GM23338 (cell line): ENCODE results near the gene RELB. TPM values are rescaled to one million over a fixed set of nuclear protein-coding genes. Genes with fewer than 3 reads are reported as not detected.

Experiments used
- ATAC-seq: fragments of 200-7000 bp; cut with Tn5 transposase; 3 replicates; pipeline ENCODE4 v1.9.1; 2020
- DNase-seq: peaks from one replicate; pipeline ENCODE4 v3.0.0-alpha.2; 2015; ENCODE audit warnings: low spot score
- H2AFZ ChIP-seq: fragments of 200-600 bp; sonication (generic); 2 replicates; pipeline ENCODE4 v1.8.0; 2016; ENCODE audit warnings: antibody characterized with exemption, mild to moderate bottlenecking, moderate library complexity
- H3F3A ChIP-seq: fragments of 200-600 bp; sonication (generic); replicated peaks from 2 replicates; pipeline ENCODE4 v1.8.0; 2017; ENCODE audit warnings: antibody characterized with exemption, mixed run types, low read depth
- H3K27ac ChIP-seq: fragments of 200-600 bp; sonication (generic); 2 replicates; pipeline ENCODE4 v1.6.1; 2016; ENCODE audit warnings: low read depth
- H3K27me3 ChIP-seq: fragments of 200-600 bp; sonication (generic); 2 replicates; pipeline ENCODE4 v1.8.0; 2016; ENCODE audit warnings: mild to moderate bottlenecking, mixed run types, moderate library complexity; ENCODE audit not compliant: insufficient read depth
- H3K36me3 ChIP-seq: fragments of 200-600 bp; sonication (generic); 2 replicates; pipeline ENCODE4 v1.8.0; 2016; ENCODE audit warnings: mild to moderate bottlenecking; ENCODE audit not compliant: insufficient read depth
- H3K4me1 ChIP-seq: fragments of 200-600 bp; sonication (generic); 2 replicates; pipeline ENCODE4 v1.8.0; 2016; ENCODE audit warnings: mild to moderate bottlenecking, moderate library complexity; ENCODE audit not compliant: insufficient read depth
- H3K4me2 ChIP-seq: fragments of 200-600 bp; sonication (generic); 2 replicates; pipeline ENCODE4 v1.7.1; 2017; ENCODE audit warnings: mixed run types
- H3K4me3 ChIP-seq: fragments of 200-600 bp; sonication (generic); 2 replicates; pipeline ENCODE4 v1.6.1; 2016; ENCODE audit warnings: mixed run types
- H3K79me2 ChIP-seq: fragments of 200-600 bp; sonication (generic); replicated peaks from 2 replicates; pipeline ENCODE4 v1.8.0; 2017; ENCODE audit warnings: mild to moderate bottlenecking; ENCODE audit not compliant: insufficient read depth
- H3K9me2 ChIP-seq: fragments of 200-600 bp; sonication (generic); 2 replicates; pipeline ENCODE4 v1.8.0; 2017; ENCODE audit not compliant: insufficient read depth
- H4K20me1 ChIP-seq: fragments of 200-600 bp; sonication (generic); replicated peaks from 2 replicates; pipeline ENCODE4 v1.8.0; 2017; ENCODE audit warnings: mild to moderate bottlenecking; ENCODE audit not compliant: insufficient read depth
- H3K27ac Mint-ChIP-seq: 2 replicates; pipeline ENCODE4 v1.8.0; 2020; ENCODE audit warnings: inconsistent platforms, mild to moderate bottlenecking, moderate library complexity, mixed read lengths
- H3K27me3 Mint-ChIP-seq: 3 replicates; pipeline ENCODE4 v1.8.0; 2022; ENCODE audit warnings: low read depth, mild to moderate bottlenecking, moderate library complexity, mixed read lengths, inconsistent platforms; ENCODE audit not compliant: insufficient read depth, poor library complexity
- H3K36me3 Mint-ChIP-seq: 3 replicates; pipeline ENCODE4 v1.8.0; 2021; ENCODE audit warnings: low read depth, mild to moderate bottlenecking, inconsistent platforms, moderate library complexity, mixed read lengths
- H3K4me1 Mint-ChIP-seq: 3 replicates; pipeline ENCODE4 v1.8.0; 2020; ENCODE audit warnings: mild to moderate bottlenecking, inconsistent platforms, mixed read lengths
- H3K4me3 Mint-ChIP-seq: 3 replicates; pipeline ENCODE4 v1.8.0; 2021; ENCODE audit warnings: moderate library complexity, mild to moderate bottlenecking, inconsistent platforms, mixed read lengths
- H3K9me3 Mint-ChIP-seq: 3 replicates; pipeline ENCODE4 v1.8.0; 2020; ENCODE audit warnings: moderate library complexity, mild to moderate bottlenecking, inconsistent platforms, mixed read lengths
- CREB1 ChIP-seq: fragments of 250-450 bp; sonication (Bioruptor Pico); IDR thresholded peaks from 2 replicates; pipeline ENCODE4 v1.5.0; 2020; ENCODE audit warnings: low read depth, mild to moderate bottlenecking, moderate library complexity
- EZH2 ChIP-seq: fragments of 200-600 bp; sonication (generic); IDR thresholded peaks from one replicate; pipeline ENCODE4 v1.8.0; 2017; ENCODE audit warnings: antibody characterized with exemption, mild to moderate bottlenecking, low read depth; ENCODE audit not compliant: unreplicated experiment
- EZH2phosphoT487 ChIP-seq: fragments of 200-600 bp; sonication (generic); IDR thresholded peaks from one replicate; pipeline ENCODE4 v1.8.1; 2018; ENCODE audit warnings: antibody characterized with exemption; ENCODE audit not compliant: unreplicated experiment
- JUNB ChIP-seq: IDR thresholded peaks from one replicate; pipeline ENCODE4 v1.6.1; 2016; ENCODE audit warnings: antibody characterized with exemption; ENCODE audit not compliant: unreplicated experiment
- NANOG ChIP-seq: IDR thresholded peaks from 2 replicates; pipeline ENCODE4 v1.6.1; 2016; ENCODE audit warnings: antibody characterized with exemption, borderline replicate concordance
- POLR2AphosphoS5 ChIP-seq: IDR thresholded peaks from 2 replicates; pipeline ENCODE4 v1.6.1; 2016; ENCODE audit warnings: antibody characterized with exemption, low read depth
- STAT1 ChIP-seq: IDR thresholded peaks from one replicate; pipeline ENCODE4 v1.6.1; 2016; ENCODE audit warnings: antibody characterized with exemption; ENCODE audit not compliant: unreplicated experiment
- ZNF114 ChIP-seq: fragments of 250-450 bp; sonication (Bioruptor Pico); IDR thresholded peaks from 2 replicates; pipeline ENCODE4 v1.5.0; 2020; ENCODE audit warnings: mild to moderate bottlenecking, moderate library complexity
- ZNF331 ChIP-seq: fragments of 250-450 bp; sonication (Bioruptor Pico); IDR thresholded peaks from 2 replicates; pipeline ENCODE4 v1.5.0; 2020; ENCODE audit warnings: low read depth, mild to moderate bottlenecking, moderate library complexity
- polyA plus RNA-seq: library from polyadenylated mRNA; unstranded; fragments of >200 nt; fragmentation: Nextera tagmentation; extraction: Ambion mirVana; gene quantifications from 2 replicates; pipeline ENCODE4 v1.2.1, GENCODE V29; 2016
- total RNA-seq: library from RNA; depleted of rRNA; stranded (reverse); fragments of >200 nt; shearing (Covaris generic); gene quantifications from 2 replicates; pipeline ENCODE4 v1.2.3, GENCODE V29; 2014
- TF ChIP-seq, protein P1 (sequence below): IDR thresholded peaks from one replicate; pipeline ENCODE4 v1.6.1; 2018; ENCODE audit warnings: antibody characterized with exemption; ENCODE audit not compliant: unreplicated experiment
- TF ChIP-seq, protein P2 (sequence below), 2 experiments: fragments of 200-600 bp in 1 of 2; sonication (generic) in 1 of 2; conservative IDR thresholded peaks; 2 replicates each; pipeline versions ENCODE4 v1.5.1 to v1.6.1; 2016 to 2017; ENCODE audit warnings: antibody characterized with exemption in 2 of 2, low read depth in 2 of 2, mild to moderate bottlenecking in 2 of 2, moderate library complexity in 1 of 2
- TF ChIP-seq, protein P3 (sequence below): fragments of 250-450 bp; sonication (Bioruptor Pico); IDR thresholded peaks from 2 replicates; pipeline ENCODE4 v1.5.0; 2020; ENCODE audit warnings: mild to moderate bottlenecking, moderate library complexity
- TF ChIP-seq, protein P4 (sequence below): IDR thresholded peaks from 2 replicates; pipeline ENCODE4 v1.6.1; 2016; ENCODE audit warnings: antibody characterized with exemption

RELB gene
- total and polyA plus RNA-seq, 2 experiments from 2014 or later: 7.9 to 13.1 TPM

DNA sequence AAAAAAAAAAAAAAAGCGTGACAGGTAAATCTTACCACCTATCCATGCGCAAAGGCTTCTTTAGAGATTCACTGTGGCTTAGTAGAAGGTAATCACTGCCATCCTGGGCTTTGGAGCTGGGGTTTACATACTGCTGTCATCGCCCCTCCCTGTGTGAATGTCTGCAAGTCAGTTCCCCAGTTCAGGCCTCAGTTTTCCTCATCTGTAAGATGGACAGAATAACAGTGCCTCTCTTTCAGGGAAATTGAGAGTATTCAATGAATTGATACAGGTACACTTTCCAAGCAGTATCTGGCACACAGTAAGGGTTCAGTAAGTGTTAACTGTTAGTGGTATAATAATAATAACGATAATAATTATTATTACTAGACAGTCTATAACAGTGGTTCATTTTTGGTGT lies 2.2 kb downstream of the RELB start:
- no peaks in the 10 kb centered on the region for H3K9me2 ChIP-seq
- no peaks in the 10 kb centered on the region for H3K36me3 ChIP-seq
- TF ChIP-seq EZH2 (no peak), POLR2AphosphoS5 (no peak), STAT1 (no peak), NANOG (no peak), ZNF331 (CRISPR knock-in tag) (no peak), JUNB (no peak), CREB1 (CRISPR knock-in tag) (no peak), ZNF114 (CRISPR knock-in tag) (no peak), EZH2phosphoT487 (no peak)
- TF ChIP-seq, protein P1, sequence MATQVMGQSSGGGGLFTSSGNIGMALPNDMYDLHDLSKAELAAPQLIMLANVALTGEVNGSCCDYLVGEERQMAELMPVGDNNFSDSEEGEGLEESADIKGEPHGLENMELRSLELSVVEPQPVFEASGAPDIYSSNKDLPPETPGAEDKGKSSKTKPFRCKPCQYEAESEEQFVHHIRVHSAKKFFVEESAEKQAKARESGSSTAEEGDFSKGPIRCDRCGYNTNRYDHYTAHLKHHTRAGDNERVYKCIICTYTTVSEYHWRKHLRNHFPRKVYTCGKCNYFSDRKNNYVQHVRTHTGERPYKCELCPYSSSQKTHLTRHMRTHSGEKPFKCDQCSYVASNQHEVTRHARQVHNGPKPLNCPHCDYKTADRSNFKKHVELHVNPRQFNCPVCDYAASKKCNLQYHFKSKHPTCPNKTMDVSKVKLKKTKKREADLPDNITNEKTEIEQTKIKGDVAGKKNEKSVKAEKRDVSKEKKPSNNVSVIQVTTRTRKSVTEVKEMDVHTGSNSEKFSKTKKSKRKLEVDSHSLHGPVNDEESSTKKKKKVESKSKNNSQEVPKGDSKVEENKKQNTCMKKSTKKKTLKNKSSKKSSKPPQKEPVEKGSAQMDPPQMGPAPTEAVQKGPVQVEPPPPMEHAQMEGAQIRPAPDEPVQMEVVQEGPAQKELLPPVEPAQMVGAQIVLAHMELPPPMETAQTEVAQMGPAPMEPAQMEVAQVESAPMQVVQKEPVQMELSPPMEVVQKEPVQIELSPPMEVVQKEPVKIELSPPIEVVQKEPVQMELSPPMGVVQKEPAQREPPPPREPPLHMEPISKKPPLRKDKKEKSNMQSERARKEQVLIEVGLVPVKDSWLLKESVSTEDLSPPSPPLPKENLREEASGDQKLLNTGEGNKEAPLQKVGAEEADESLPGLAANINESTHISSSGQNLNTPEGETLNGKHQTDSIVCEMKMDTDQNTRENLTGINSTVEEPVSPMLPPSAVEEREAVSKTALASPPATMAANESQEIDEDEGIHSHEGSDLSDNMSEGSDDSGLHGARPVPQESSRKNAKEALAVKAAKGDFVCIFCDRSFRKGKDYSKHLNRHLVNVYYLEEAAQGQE: no peak
- TF ChIP-seq, protein P2, sequence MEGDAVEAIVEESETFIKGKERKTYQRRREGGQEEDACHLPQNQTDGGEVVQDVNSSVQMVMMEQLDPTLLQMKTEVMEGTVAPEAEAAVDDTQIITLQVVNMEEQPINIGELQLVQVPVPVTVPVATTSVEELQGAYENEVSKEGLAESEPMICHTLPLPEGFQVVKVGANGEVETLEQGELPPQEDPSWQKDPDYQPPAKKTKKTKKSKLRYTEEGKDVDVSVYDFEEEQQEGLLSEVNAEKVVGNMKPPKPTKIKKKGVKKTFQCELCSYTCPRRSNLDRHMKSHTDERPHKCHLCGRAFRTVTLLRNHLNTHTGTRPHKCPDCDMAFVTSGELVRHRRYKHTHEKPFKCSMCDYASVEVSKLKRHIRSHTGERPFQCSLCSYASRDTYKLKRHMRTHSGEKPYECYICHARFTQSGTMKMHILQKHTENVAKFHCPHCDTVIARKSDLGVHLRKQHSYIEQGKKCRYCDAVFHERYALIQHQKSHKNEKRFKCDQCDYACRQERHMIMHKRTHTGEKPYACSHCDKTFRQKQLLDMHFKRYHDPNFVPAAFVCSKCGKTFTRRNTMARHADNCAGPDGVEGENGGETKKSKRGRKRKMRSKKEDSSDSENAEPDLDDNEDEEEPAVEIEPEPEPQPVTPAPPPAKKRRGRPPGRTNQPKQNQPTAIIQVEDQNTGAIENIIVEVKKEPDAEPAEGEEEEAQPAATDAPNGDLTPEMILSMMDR (conservative IDR thresholded peaks at IDR 0.05; ENCODE audit: low read depth in 2 of 2): no peak
- TF ChIP-seq, protein P3, sequence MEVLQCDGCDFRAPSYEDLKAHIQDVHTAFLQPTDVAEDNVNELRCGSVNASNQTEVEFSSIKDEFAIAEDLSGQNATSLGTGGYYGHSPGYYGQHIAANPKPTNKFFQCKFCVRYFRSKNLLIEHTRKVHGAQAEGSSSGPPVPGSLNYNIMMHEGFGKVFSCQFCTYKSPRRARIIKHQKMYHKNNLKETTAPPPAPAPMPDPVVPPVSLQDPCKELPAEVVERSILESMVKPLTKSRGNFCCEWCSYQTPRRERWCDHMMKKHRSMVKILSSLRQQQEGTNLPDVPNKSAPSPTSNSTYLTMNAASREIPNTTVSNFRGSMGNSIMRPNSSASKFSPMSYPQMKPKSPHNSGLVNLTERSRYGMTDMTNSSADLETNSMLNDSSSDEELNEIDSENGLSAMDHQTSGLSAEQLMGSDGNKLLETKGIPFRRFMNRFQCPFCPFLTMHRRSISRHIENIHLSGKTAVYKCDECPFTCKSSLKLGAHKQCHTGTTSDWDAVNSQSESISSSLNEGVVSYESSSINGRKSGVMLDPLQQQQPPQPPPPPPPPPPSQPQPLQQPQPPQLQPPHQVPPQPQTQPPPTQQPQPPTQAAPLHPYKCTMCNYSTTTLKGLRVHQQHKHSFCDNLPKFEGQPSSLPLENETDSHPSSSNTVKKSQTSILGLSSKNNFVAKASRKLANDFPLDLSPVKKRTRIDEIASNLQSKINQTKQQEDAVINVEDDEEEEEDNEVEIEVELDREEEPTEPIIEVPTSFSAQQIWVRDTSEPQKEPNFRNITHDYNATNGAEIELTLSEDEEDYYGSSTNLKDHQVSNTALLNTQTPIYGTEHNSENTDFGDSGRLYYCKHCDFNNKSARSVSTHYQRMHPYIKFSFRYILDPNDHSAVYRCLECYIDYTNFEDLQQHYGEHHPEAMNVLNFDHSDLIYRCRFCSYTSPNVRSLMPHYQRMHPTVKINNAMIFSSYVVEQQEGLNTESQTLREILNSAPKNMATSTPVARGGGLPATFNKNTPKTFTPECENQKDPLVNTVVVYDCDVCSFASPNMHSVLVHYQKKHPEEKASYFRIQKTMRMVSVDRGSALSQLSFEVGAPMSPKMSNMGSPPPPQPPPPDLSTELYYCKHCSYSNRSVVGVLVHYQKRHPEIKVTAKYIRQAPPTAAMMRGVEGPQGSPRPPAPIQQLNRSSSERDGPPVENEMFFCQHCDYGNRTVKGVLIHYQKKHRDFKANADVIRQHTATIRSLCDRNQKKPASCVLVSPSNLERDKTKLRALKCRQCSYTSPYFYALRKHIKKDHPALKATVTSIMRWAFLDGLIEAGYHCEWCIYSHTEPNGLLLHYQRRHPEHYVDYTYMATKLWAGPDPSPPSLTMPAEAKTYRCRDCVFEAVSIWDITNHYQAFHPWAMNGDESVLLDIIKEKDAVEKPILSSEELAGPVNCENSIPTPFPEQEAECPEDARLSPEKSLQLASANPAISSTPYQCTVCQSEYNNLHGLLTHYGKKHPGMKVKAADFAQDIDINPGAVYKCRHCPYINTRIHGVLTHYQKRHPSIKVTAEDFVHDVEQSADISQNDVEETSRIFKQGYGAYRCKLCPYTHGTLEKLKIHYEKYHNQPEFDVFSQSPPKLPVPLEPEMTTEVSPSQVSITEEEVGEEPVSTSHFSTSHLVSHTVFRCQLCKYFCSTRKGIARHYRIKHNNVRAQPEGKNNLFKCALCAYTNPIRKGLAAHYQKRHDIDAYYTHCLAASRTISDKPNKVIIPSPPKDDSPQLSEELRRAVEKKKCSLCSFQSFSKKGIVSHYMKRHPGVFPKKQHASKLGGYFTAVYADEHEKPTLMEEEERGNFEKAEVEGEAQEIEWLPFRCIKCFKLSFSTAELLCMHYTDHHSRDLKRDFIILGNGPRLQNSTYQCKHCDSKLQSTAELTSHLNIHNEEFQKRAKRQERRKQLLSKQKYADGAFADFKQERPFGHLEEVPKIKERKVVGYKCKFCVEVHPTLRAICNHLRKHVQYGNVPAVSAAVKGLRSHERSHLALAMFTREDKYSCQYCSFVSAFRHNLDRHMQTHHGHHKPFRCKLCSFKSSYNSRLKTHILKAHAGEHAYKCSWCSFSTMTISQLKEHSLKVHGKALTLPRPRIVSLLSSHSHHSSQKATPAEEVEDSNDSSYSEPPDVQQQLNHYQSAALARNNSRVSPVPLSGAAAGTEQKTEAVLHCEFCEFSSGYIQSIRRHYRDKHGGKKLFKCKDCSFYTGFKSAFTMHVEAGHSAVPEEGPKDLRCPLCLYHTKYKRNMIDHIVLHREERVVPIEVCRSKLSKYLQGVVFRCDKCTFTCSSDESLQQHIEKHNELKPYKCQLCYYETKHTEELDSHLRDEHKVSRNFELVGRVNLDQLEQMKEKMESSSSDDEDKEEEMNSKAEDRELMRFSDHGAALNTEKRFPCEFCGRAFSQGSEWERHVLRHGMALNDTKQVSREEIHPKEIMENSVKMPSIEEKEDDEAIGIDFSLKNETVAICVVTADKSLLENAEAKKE (CRISPR knock-in tag): no peak
- TF ChIP-seq, protein P4, sequence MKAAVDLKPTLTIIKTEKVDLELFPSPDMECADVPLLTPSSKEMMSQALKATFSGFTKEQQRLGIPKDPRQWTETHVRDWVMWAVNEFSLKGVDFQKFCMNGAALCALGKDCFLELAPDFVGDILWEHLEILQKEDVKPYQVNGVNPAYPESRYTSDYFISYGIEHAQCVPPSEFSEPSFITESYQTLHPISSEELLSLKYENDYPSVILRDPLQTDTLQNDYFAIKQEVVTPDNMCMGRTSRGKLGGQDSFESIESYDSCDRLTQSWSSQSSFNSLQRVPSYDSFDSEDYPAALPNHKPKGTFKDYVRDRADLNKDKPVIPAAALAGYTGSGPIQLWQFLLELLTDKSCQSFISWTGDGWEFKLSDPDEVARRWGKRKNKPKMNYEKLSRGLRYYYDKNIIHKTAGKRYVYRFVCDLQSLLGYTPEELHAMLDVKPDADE: no peak
- H4K20me1 ChIP-seq: no peaks in the 10 kb centered on the region
- H3K9me3 Mint-ChIP-seq: no peaks in the 10 kb centered on the region; the same call in 2 of the 3 replicates
- H3F3A ChIP-seq: peaks cover 9% of the 10 kb centered on the region; the same call in 1 of the 2 replicates
- no peak overlapping the region for H3K4me3 ChIP-seq
- H3K4me2 ChIP-seq: no peak overlapping the region
- DNase-seq (no peak), ATAC-seq (no peak)
- no peaks in the 10 kb centered on the region for H3K79me2 ChIP-seq
- no peaks in the 10 kb centered on the region for H3K27me3 ChIP-seq
- H3K4me1 Mint-ChIP-seq: peaks cover 3% of the 10 kb centered on the region; the same call in 2 of the 3 replicates
- H3K27me3 Mint-ChIP-seq: peaks cover 19% of the 10 kb centered on the region
- H3K36me3 Mint-ChIP-seq: peaks cover 4% of the 10 kb centered on the region; the same call in 1 of the 3 replicates
- H3K27ac ChIP-seq: no peak overlapping the region
- no peak overlapping the region for H3K4me3 Mint-ChIP-seq
- H3K4me1 ChIP-seq: 0 out of 2 replicates have a peak, but pooled peaks cover 3% of the 10 kb centered on the region
- H3K27ac Mint-ChIP-seq: no peak overlapping the region
- no peak overlapping the region for H2AFZ ChIP-seq
